ENCODE results near the gene ECI1. TPM values are rescaled to one million over a fixed set of nuclear protein-coding genes. Genes with fewer than 3 reads are reported as not detected.
A peak's percentile ranks its signal among the peaks of the same experiment; 100 is the strongest.

ECI1 gene
- total and polyA plus RNA-seq, 2 of the 4 experiments (the other 2 are of a cell fraction): 20.3 to 30.1 TPM

DNA sequence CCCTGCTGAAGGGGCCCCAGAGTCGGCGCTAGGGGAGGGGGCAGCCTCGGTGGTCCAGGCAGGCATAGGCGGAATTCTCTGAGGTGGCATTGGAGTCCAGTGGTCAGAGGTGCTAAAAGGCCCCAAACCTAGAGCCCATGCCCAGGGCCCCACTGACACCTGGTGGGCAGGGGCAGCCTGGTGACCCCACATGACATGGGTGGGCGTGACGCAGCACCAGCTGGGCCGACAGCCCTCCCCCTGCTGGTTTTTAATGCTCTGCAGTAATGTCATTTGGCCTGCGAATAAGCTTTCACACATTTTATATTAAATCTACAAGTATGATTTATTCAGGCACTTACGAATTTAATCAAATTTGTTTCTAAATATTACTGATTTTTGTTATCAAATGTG lies 18.7 kb upstream of the ECI1 start:
- H3K14ac ChIP-seq (replicated peaks; ENCODE audit: low read depth, low read length): no peak overlapping the region
- H4K20me1 ChIP-seq (ENCODE audit: insufficient read depth, low read length): peaks cover 45% of the 10 kb centered on the region
- H2BK20ac ChIP-seq (ENCODE audit: low read depth, low read length): no peak overlapping the region
- peaks cover 10% of the 10 kb centered on the region for H3K9me1 ChIP-seq (ENCODE audit: insufficient read depth, low read length)
- ChIA-PET POLR2A (ENCODE audit: unreplicated experiment) (no interaction called here), CTCF (interaction anchor here (1.3 kb wide), 1 partner anchor 18 kb away, joined by 3 read pairs; no protein-coding TSS in a partner anchor)
- H3K27me3 ChIP-seq (ENCODE audit: control insufficient read depth, insufficient read depth, low read length): no peaks in the 10 kb centered on the region
- ATAC-seq (ENCODE audit: low read depth): no peak
- peaks cover 8% of the 10 kb centered on the region for H3K4me1 ChIP-seq (ENCODE audit: control insufficient read depth, insufficient read depth, low read length)
- H3K79me1 ChIP-seq (ENCODE audit: low read depth in 1 of 2, low read length in 2 of 2): peaks cover 6 to 34% of the 10 kb centered on the region in 2 experiments; a peak in 3 of 4 replicates
- no peak overlapping the region for H3K4me3 ChIP-seq (ENCODE audit: insufficient read depth, low read depth, low read length)
- no peak overlapping the region for H3K9ac ChIP-seq (ENCODE audit: low read depth, low read length)
- no peak overlapping the region for H4K8ac ChIP-seq (ENCODE audit: low read depth in 2 of 2, low read length in 2 of 2)
- in situ Hi-C loops (cut with MboI; ENCODE audit: low sequenced_read_pairs): loop anchor here (10.0 kb wide), 1 partner anchor 155 kb away; the partner anchor contains the start of gene CCNF
- no peak overlapping the region for H3K56ac ChIP-seq (ENCODE audit: extremely low read depth, insufficient read depth, low read length)
- 94% methylated on average over 3 of the region's 9 CpGs; no CpG with 5 or more reads in 1 of the 2 experiments for WGBS, 2 experiments (ENCODE audit: extremely low coverage in 2 of 2, insufficient read length in 1 of 2)
- H2AK5ac ChIP-seq (ENCODE audit: low read depth, low read length): no peak overlapping the region
- intact Hi-C loops (cut with micrococcal nuclease): no loop called here
- H4K91ac ChIP-seq (ENCODE audit: insufficient read depth, low read depth, low read length): no peak overlapping the region
- no peak overlapping the region for H3K4me2 ChIP-seq (ENCODE audit: low read depth, low read length)
- TF ChIP-seq RCOR1 (IDR thresholded peaks at IDR 0.05; ENCODE audit: insufficient replicate concordance, low read length): no peak
- TF ChIP-seq BHLHE40 (IDR thresholded peaks at IDR 0.05; ENCODE audit: low read depth, low read length): no peak
- TF ChIP-seq CEBPB (IDR thresholded peaks at IDR 0.05; ENCODE audit: low read depth, low read length): no peak
- TF ChIP-seq NFE2L2 (IDR thresholded peaks at IDR 0.05; ENCODE audit: low read depth, low read length): no peak
- TF ChIP-seq RFX5 (IDR thresholded peaks at IDR 0.05; ENCODE audit: low read depth, low read length): no peak
- TF ChIP-seq MAZ (IDR thresholded peaks at IDR 0.05; ENCODE audit: borderline replicate concordance, low read depth, low read length): no peak
- TF ChIP-seq MAFK (IDR thresholded peaks at IDR 0.05; ENCODE audit: low read depth, low read length): no peak
- TF ChIP-seq, protein P1, sequence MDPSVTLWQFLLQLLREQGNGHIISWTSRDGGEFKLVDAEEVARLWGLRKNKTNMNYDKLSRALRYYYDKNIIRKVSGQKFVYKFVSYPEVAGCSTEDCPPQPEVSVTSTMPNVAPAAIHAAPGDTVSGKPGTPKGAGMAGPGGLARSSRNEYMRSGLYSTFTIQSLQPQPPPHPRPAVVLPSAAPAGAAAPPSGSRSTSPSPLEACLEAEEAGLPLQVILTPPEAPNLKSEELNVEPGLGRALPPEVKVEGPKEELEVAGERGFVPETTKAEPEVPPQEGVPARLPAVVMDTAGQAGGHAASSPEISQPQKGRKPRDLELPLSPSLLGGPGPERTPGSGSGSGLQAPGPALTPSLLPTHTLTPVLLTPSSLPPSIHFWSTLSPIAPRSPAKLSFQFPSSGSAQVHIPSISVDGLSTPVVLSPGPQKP (IDR thresholded peaks at IDR 0.05; ENCODE audit: borderline replicate concordance, low read depth, low read length): no peak
- no peak for TF ChIP-seq USF2 (IDR thresholded peaks at IDR 0.05; ENCODE audit: low read depth, low read length)
- TF ChIP-seq, protein P2, sequence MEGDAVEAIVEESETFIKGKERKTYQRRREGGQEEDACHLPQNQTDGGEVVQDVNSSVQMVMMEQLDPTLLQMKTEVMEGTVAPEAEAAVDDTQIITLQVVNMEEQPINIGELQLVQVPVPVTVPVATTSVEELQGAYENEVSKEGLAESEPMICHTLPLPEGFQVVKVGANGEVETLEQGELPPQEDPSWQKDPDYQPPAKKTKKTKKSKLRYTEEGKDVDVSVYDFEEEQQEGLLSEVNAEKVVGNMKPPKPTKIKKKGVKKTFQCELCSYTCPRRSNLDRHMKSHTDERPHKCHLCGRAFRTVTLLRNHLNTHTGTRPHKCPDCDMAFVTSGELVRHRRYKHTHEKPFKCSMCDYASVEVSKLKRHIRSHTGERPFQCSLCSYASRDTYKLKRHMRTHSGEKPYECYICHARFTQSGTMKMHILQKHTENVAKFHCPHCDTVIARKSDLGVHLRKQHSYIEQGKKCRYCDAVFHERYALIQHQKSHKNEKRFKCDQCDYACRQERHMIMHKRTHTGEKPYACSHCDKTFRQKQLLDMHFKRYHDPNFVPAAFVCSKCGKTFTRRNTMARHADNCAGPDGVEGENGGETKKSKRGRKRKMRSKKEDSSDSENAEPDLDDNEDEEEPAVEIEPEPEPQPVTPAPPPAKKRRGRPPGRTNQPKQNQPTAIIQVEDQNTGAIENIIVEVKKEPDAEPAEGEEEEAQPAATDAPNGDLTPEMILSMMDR (conservative IDR thresholded peaks at IDR 0.05; ENCODE audit: low read depth, low read length): no peak
- TF ChIP-seq MXI1 (IDR thresholded peaks at IDR 0.05; ENCODE audit: borderline replicate concordance, low read depth, low read length): no peak
- no peak for TF ChIP-seq FOS (IDR thresholded peaks at IDR 0.05; ENCODE audit: low read depth, low read length)
- TF ChIP-seq RAD21 (IDR thresholded peaks at IDR 0.05; ENCODE audit: low read length): no peak
- TF ChIP-seq POLR2A (IDR thresholded peaks at IDR 0.05; ENCODE audit: low read depth, low read length): no peak
- no peak for TF ChIP-seq SMC3 (IDR thresholded peaks at IDR 0.05; ENCODE audit: low read depth, low read length)
- TF ChIP-seq CHD1 (IDR thresholded peaks at IDR 0.05; ENCODE audit: low read depth, low read length): no peak
- no peak overlapping the region for H3K18ac ChIP-seq (ENCODE audit: low read depth, low read length)
- no TSS peak for BruUV-seq (replicated peaks)
- H3K36me3 ChIP-seq (ENCODE audit: control insufficient read depth, insufficient read depth, low read length): peaks cover 5% of the 10 kb centered on the region; the same call in 1 of the 2 replicates
- dilution Hi-C loops (cut with HindIII; ENCODE audit: low sequenced_read_pairs, unreplicated experiment): no loop called here
- H2AK9ac ChIP-seq (replicated peaks; ENCODE audit: low read depth, low read length, poor library complexity): peak overlapping the region; percentile 94
- H2BK5ac ChIP-seq (ENCODE audit: low read depth, low read length, poor library complexity, severe bottlenecking): no peak overlapping the region
- H3K23ac ChIP-seq (ENCODE audit: low read depth, low read length): no peak overlapping the region
- no peak overlapping the region for H3K27ac ChIP-seq (ENCODE audit: insufficient read depth, low read length)
- H3K9me3 ChIP-seq (ENCODE audit: control insufficient read depth, insufficient read depth, low read length): no peaks in the 10 kb centered on the region
- no peak for DNase-seq
- no peak overlapping the region for H2AFZ ChIP-seq (replicated peaks; ENCODE audit: low read length, poor library complexity)
- H4K5ac ChIP-seq (ENCODE audit: low read depth, low read length): no peak overlapping the region
- no peak overlapping the region for H2BK120ac ChIP-seq (ENCODE audit: low read depth, low read length)
- H2BK15ac ChIP-seq (ENCODE audit: low read depth, low read length): no peak overlapping the region
- H3K4ac ChIP-seq (ENCODE audit: low read depth, low read length): no peak overlapping the region

All from IMR-90 (cell line).